Parathyroid adenoma (tissue), 2 donors: ENCODE data around the gene PIKFYVE.

Experiments used
- H2AFZ ChIP-seq: fragments of 300-600 bp; sonication (generic); one replicate; pipeline ENCODE4 v1.7.0; 2017; ENCODE audit warnings: antibody characterized with exemption, mild to moderate bottlenecking
- H3K27ac ChIP-seq: fragments of 300-600 bp; sonication (generic); one replicate; pipeline ENCODE4 v1.7.0; 2017
- H3K27me3 ChIP-seq: fragments of 300-600 bp; sonication (generic); one replicate; pipeline ENCODE4 v1.7.0; 2017; ENCODE audit warnings: low read length; ENCODE audit not compliant: control insufficient read depth, insufficient read depth
- H3K36me3 ChIP-seq: fragments of 300-600 bp; sonication (generic); one replicate; pipeline ENCODE4 v1.7.0; 2017; ENCODE audit warnings: low read length; ENCODE audit not compliant: control insufficient read depth, insufficient read depth
- H3K4me1 ChIP-seq: fragments of 300-600 bp; sonication (generic); one replicate; pipeline ENCODE4 v1.7.0; 2017; ENCODE audit warnings: control low read depth
- H3K4me2 ChIP-seq: fragments of 300-600 bp; sonication (generic); one replicate; pipeline ENCODE4 v1.7.0; 2017; ENCODE audit warnings: low read length
- H3K4me3 ChIP-seq: fragments of 300-600 bp; sonication (generic); one replicate; pipeline ENCODE4 v1.7.0; 2017; ENCODE audit warnings: low read depth, low read length
- H3K79me2 ChIP-seq: fragments of 300-600 bp; sonication (generic); one replicate; pipeline ENCODE4 v1.7.0; 2017; ENCODE audit warnings: control low read depth
- H3K9ac ChIP-seq: fragments of 300-600 bp; sonication (generic); one replicate; pipeline ENCODE4 v1.7.0; 2017; ENCODE audit warnings: mild to moderate bottlenecking
- H3K9me3 ChIP-seq: fragments of 300-600 bp; sonication (generic); one replicate; pipeline ENCODE4 v1.7.0; 2017; ENCODE audit warnings: low read length; ENCODE audit not compliant: control insufficient read depth
- CTCF ChIP-seq: fragments of 300-600 bp; sonication (generic); IDR thresholded peaks from one replicate; pipeline ENCODE4 v1.7.0; 2017; ENCODE audit warnings: antibody characterized with exemption, mild to moderate bottlenecking
- donor health status: primary hyperparathyroidism.

PIKFYVE gene

GRCh38 chr2:208297961-208298360 is 31.9 kb downstream of the PIKFYVE start:
- H2AFZ ChIP-seq = no peak overlapping the region
- H3K4me2 ChIP-seq = no peak overlapping the region
- H3K36me3 ChIP-seq = no peaks in the 10 kb centered on the region
- H3K27me3 ChIP-seq = no peaks in the 10 kb centered on the region
- H3K9me3 ChIP-seq = no peaks in the 10 kb centered on the region
- TF ChIP-seq CTCF = no peak
- H3K4me3 ChIP-seq = no peak overlapping the region
- no peaks in the 10 kb centered on the region for H3K79me2 ChIP-seq
- H3K27ac ChIP-seq = no peak overlapping the region
- H3K9ac ChIP-seq = no peak overlapping the region
- no peaks in the 10 kb centered on the region for H3K4me1 ChIP-seq

GRCh38 chr2:208300847-208301618 is 35.0 kb downstream of the PIKFYVE start:
- Histone ChIP-seq H3K9ac (no peak overlapping the region), H3K27me3 (no peaks in the 10 kb centered on the region), H3K79me2 (no peaks in the 10 kb centered on the region), H3K36me3 (no peaks in the 10 kb centered on the region), H3K9me3 (no peaks in the 10 kb centered on the region), H3K4me3 (no peak overlapping the region), H3K4me1 (no peaks in the 10 kb centered on the region), H3K4me2 (no peak overlapping the region), H2AFZ (no peak overlapping the region), H3K27ac (no peak overlapping the region)
- TF ChIP-seq CTCF = no peak

GRCh38 chr2:208304157-208304556 is 38.1 kb downstream of the PIKFYVE start:
- no peak for TF ChIP-seq CTCF
- Histone ChIP-seq H3K27ac (no peak overlapping the region), H3K4me3 (no peak overlapping the region), H3K79me2 (no peaks in the 10 kb centered on the region), H3K9ac (no peak overlapping the region), H3K27me3 (no peaks in the 10 kb centered on the region), H3K4me2 (no peak overlapping the region), H3K4me1 (no peaks in the 10 kb centered on the region), H3K9me3 (no peaks in the 10 kb centered on the region), H2AFZ (no peak overlapping the region), H3K36me3 (no peaks in the 10 kb centered on the region)

- no peak for TF ChIP-seq CTCF
- Histone ChIP-seq H2AFZ (no peak overlapping the region), H3K9me3 (no peaks in the 10 kb centered on the region), H3K27ac (no peak overlapping the region), H3K27me3 (no peaks in the 10 kb centered on the region), H3K79me2 (no peaks in the 10 kb centered on the region), H3K9ac (no peak overlapping the region), H3K4me1 (no peaks in the 10 kb centered on the region), H3K4me3 (no peak overlapping the region), H3K36me3 (no peaks in the 10 kb centered on the region), H3K4me2 (no peak overlapping the region)
These were observed 38.6 kb downstream of the PIKFYVE start for GRCh38 chr2:208304695-208305094.

- H3K9me3 ChIP-seq = no peaks in the 10 kb centered on the region
These were observed 40.2 kb downstream of the PIKFYVE start for GRCh38 chr2:208306291-208306690.

More at GRCh38 chr2:208306291-208306690, 40.2 kb downstream of the PIKFYVE start:
- no peaks in the 10 kb centered on the region for H3K27me3 ChIP-seq
- no peak overlapping the region for H3K9ac ChIP-seq
- no peak overlapping the region for H3K27ac ChIP-seq
- no peak overlapping the region for H2AFZ ChIP-seq
- no peak for TF ChIP-seq CTCF
- H3K4me3 ChIP-seq = no peak overlapping the region
- H3K4me2 ChIP-seq = no peak overlapping the region
- no peaks in the 10 kb centered on the region for H3K36me3 ChIP-seq
- no peaks in the 10 kb centered on the region for H3K79me2 ChIP-seq
- no peaks in the 10 kb centered on the region for H3K4me1 ChIP-seq
